ENCODE results near the gene IST1.

Gene IST1

GRCh38 chr16:71852158-71852557 lies 43.2 kb upstream of the IST1 start:
- no peak for DNase-seq (ENCODE audit: low read depth)
- no peak for TF ChIP-seq CTCF (IDR thresholded peaks at IDR 0.05; ENCODE audit: control insufficient read depth, insufficient read depth, low read depth, low read length, missing control alignments)
- H3K4me3 ChIP-seq (ENCODE audit: control insufficient read depth, low read depth, low read length), result no peak overlapping the region

GRCh38 chr16:71852561-71852960 lies 42.8 kb upstream of the IST1 start:
- DNase-seq (ENCODE audit: low read depth), result no peak
- TF ChIP-seq CTCF (IDR thresholded peaks at IDR 0.05; ENCODE audit: control insufficient read depth, insufficient read depth, low read depth, low read length, missing control alignments), result no peak
- H3K4me3 ChIP-seq (ENCODE audit: control insufficient read depth, low read depth, low read length), result no peak overlapping the region

- no peak for DNase-seq (ENCODE audit: low read depth)
- H3K4me3 ChIP-seq (ENCODE audit: control insufficient read depth, low read depth, low read length), result no peak overlapping the region
- TF ChIP-seq CTCF (IDR thresholded peaks at IDR 0.05; ENCODE audit: control insufficient read depth, insufficient read depth, low read depth, low read length, missing control alignments), result no peak
Observed at GRCh38 chr16:71853413-71853812, 41.9 kb upstream of the IST1 start.

GRCh38 chr16:71854369-71854948 lies 40.9 kb upstream of the IST1 start:
- no peak for TF ChIP-seq CTCF (IDR thresholded peaks at IDR 0.05; ENCODE audit: control insufficient read depth, insufficient read depth, low read depth, low read length, missing control alignments)
- H3K4me3 ChIP-seq (ENCODE audit: control insufficient read depth, low read depth, low read length), result no peak overlapping the region
- DNase-seq (ENCODE audit: low read depth), result no peak

- TF ChIP-seq CTCF (IDR thresholded peaks at IDR 0.05; ENCODE audit: control insufficient read depth, insufficient read depth, low read depth, low read length, missing control alignments), result no peak
- no peak for DNase-seq (ENCODE audit: low read depth)
- H3K4me3 ChIP-seq (ENCODE audit: control insufficient read depth, low read depth, low read length), result no peak overlapping the region
Observed at GRCh38 chr16:71855937-71856662, 39.2 kb upstream of the IST1 start.

- TF ChIP-seq CTCF (IDR thresholded peaks at IDR 0.05; ENCODE audit: control insufficient read depth, insufficient read depth, low read depth, low read length, missing control alignments), result no peak
- H3K4me3 ChIP-seq (ENCODE audit: control insufficient read depth, low read depth, low read length), result no peak overlapping the region
- no peak for DNase-seq (ENCODE audit: low read depth)
Observed at GRCh38 chr16:71859762-71860521, 35.4 kb upstream of the IST1 start.

Measured in AG09309 (cell line).